ENCODE data around the gene SLCO4A1. TPM values are rescaled to one million over a fixed set of nuclear protein-coding genes. Genes with fewer than 3 reads are reported as not detected.
"Not testable (repeated sequence)": the region's sequence is repeated elsewhere in the genome, so short reads cannot be mapped to it uniquely, and the experiment has no call there.

SLCO4A1 gene
- total and polyA plus RNA-seq, 2 experiments from 2014 or later, result 0.15 to 1.0 TPM

DNA sequence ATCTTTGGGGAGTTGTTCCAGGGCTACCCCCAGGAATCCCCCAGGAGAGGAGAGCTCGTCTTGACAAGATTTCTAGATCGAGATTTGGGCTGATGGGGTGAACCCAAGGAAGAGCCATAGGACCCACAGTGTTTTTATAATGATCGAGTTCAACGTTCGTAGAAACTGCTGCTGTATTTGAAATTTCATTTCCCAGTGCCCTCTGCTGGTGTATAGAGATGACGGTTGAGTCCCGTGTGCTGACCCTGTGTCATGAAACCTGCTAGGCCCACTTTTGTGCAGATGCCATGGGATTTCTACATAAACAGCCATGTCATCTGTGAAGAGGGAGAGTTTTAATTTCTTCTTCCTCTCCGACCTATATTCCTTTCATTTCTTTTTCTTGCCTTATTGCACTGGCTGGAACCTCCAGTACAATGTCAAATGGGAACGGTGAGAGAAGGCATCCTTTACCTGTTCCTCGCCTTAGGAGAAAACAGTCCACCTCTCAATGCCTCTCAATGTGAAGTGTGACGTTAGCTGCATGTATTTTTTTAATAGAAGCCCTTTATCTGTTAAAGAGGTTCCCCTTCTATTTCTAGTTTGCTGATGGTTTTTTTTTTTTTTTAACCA is 37.8 kb downstream of the SLCO4A1 start:
- no peak overlapping the region for H3K4me3 ChIP-seq
- no peaks in the 10 kb centered on the region for H3K27me3 ChIP-seq
- DNase-seq (ENCODE audit: low read depth in 1 of 2, low spot score in 1 of 2), result no peak
- TF ChIP-seq, protein P1, sequence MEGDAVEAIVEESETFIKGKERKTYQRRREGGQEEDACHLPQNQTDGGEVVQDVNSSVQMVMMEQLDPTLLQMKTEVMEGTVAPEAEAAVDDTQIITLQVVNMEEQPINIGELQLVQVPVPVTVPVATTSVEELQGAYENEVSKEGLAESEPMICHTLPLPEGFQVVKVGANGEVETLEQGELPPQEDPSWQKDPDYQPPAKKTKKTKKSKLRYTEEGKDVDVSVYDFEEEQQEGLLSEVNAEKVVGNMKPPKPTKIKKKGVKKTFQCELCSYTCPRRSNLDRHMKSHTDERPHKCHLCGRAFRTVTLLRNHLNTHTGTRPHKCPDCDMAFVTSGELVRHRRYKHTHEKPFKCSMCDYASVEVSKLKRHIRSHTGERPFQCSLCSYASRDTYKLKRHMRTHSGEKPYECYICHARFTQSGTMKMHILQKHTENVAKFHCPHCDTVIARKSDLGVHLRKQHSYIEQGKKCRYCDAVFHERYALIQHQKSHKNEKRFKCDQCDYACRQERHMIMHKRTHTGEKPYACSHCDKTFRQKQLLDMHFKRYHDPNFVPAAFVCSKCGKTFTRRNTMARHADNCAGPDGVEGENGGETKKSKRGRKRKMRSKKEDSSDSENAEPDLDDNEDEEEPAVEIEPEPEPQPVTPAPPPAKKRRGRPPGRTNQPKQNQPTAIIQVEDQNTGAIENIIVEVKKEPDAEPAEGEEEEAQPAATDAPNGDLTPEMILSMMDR (IDR thresholded peaks at IDR 0.05; ENCODE audit: low read depth, low read length), result no peak
- H3K27ac ChIP-seq, result no peak overlapping the region
- H3K9me3 ChIP-seq (ENCODE audit: low read depth), result no peaks in the 10 kb centered on the region
- H3K36me3 ChIP-seq, result no peaks in the 10 kb centered on the region
- H3K4me1 ChIP-seq (ENCODE audit: low read depth), result no peaks in the 10 kb centered on the region

DNA sequence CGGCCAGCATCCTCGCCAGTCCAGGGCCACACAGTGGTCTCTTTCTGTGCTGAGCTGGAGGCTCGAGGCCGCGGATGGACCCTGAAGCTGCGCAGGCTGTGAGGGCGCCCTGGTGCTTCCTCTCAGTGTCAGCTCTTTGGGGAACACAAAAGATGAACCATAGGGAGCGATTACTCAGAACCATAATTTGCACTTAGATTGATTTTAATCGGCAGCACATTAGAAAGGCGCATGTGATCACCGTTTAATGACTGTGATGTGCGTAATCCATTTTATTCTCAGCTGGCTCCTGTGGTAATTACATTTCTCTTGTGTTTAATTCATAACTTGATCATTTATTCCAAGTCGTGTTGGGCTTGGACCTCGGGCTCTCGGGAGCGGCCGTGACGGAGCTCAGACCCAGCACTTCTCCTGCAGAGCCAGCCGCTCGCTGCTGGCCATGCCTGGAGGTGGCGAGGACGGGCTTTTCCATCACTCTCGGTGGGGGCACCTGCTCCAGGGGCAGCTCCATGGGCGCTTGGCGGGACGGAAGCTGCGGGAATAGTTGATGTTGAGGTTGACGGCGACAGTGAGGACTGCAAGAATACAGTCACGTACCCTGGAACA is 40.7 kb downstream of the SLCO4A1 start:
- TF ChIP-seq, protein P1 (IDR thresholded peaks at IDR 0.05; ENCODE audit: low read depth, low read length), result no peak
- DNase-seq (ENCODE audit: low read depth in 1 of 2, low spot score in 1 of 2), result no peak
- no peaks in the 10 kb centered on the region for H3K36me3 ChIP-seq
- no peak overlapping the region for H3K4me3 ChIP-seq
- peaks cover 5% of the 10 kb centered on the region for H3K4me1 ChIP-seq (ENCODE audit: low read depth)
- no peak overlapping the region for H3K27ac ChIP-seq
- no peaks in the 10 kb centered on the region for H3K9me3 ChIP-seq (ENCODE audit: low read depth)
- H3K27me3 ChIP-seq, result no peaks in the 10 kb centered on the region

DNA sequence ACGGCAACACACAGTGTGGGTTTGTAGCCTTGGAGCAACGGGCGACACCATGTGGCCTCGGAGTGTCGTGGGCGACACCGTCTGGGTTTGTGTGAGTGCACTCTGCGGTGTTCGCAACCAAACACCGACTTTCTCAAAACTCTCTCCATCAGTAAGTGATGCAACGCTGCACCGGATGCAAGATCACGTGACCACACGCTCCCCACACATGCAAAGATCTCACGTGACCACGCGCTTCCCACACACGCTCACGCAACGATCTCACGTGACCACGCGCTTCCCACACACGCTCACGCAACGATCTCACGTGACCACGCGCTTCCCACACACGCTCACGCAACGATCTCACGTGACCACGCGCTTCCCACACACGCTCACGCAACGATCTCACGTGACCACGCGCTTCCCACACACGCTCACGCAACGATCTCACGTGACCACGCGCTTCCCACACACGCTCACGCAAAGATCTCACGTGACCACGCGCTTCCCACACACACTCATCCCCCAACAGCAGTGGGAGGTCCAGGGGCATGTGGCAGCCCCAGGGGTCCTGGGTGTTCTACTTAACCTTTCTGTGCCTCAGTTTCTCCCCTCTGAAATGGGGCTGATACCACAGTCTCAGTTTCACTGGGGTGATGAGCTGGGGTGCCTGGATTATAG is 41.5 kb downstream of the SLCO4A1 start:
- not testable (repeated sequence) for H3K27ac ChIP-seq; H3K4me3 ChIP-seq; H3K4me1 ChIP-seq (ENCODE audit: low read depth); H3K9me3 ChIP-seq (ENCODE audit: low read depth); H3K36me3 ChIP-seq; DNase-seq (ENCODE audit: low read depth in 1 of 2, low spot score in 1 of 2); H3K27me3 ChIP-seq

DNA sequence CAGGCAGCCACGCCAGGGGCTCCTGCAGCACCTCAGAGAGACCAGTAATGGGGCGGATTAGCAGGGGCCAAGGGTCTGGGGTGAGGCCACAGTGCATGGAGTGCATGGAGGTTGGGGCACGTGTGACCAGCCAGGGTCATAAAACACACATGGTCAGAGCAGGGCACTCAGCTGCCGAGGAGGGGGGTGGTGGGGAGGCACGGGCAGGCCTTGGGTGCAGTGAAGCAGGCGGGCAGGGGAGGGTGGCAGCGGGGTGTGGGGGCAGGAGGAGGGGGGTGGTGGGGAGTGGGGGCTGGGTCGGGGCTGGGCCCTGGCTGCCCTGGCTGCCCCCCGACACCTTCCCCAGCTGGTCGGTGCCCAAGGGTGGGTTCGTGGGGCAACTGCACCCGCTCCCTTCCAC is 42.7 kb downstream of the SLCO4A1 start:
- Histone ChIP-seq H3K4me1 (ENCODE audit: low read depth) (peaks cover 5% of the 10 kb centered on the region), H3K27ac (no peak overlapping the region), H3K4me3 (no peak overlapping the region), H3K27me3 (no peaks in the 10 kb centered on the region), H3K36me3 (no peaks in the 10 kb centered on the region), H3K9me3 (ENCODE audit: low read depth) (no peaks in the 10 kb centered on the region)
- no peak for DNase-seq (ENCODE audit: low read depth in 1 of 2, low spot score in 1 of 2)
- TF ChIP-seq, protein P1 (IDR thresholded peaks at IDR 0.05; ENCODE audit: low read depth, low read length), result no peak

DNA sequence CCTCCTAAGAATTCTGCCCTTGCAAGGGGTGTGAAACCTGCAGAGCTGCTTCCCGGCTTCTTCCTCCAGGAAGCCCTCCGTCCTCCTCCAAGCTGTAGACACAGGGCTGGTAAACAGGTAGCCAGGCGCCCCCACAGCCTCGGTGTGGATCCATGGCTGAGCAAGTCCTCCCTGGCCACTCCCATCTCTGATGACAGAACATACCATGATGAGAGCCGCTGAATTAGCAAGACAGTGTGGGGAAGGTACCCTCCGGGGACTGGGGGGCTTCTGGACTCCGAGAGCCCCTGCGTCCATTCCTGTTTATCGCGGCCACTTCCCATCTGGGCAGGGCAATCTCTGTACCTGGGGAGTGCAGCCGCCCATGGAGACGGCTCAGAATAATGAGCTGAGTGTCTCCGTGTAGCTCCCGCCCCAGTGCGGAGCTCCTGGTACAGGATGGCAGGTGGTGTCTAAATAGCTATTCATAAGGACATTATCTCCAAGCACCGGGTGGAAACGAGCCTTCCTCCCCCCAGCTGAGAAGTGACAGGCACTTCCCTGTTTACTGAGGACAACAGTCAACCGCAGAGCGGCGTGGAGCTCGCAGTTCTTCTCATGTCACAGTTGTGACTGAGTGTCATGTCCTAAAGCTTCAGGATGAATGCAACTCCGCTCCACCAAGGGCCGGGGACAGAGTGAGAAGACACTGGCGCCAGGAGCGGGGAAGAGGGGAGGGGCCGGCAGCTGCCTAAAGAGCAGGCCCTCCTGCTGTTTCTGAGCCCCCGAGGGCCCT is 43.7 kb downstream of the SLCO4A1 start:
- Histone ChIP-seq H3K4me3 (no peak overlapping the region), H3K27me3 (no peaks in the 10 kb centered on the region), H3K27ac (no peak overlapping the region), H3K36me3 (no peaks in the 10 kb centered on the region), H3K9me3 (ENCODE audit: low read depth) (no peaks in the 10 kb centered on the region), H3K4me1 (ENCODE audit: low read depth) (peaks cover 5% of the 10 kb centered on the region)
- DNase-seq (ENCODE audit: low read depth in 1 of 2, low spot score in 1 of 2), result peak in 1 of 2 donors; percentile 23
- TF ChIP-seq, protein P1 (IDR thresholded peaks at IDR 0.05; ENCODE audit: low read depth, low read length), result no peak

Measured in cardiac muscle cell (in vitro differentiated cells and primary cell).